Heart left ventricle (tissue), 16 donors: Measurements from ENCODE around the gene TM9SF4. TPM values are rescaled to one million over a fixed set of nuclear protein-coding genes. Genes with fewer than 3 reads are reported as not detected.
A peak's percentile ranks its signal among the peaks of the same experiment; 100 is the strongest.
"Not testable (repeated sequence)": the region's sequence is repeated elsewhere in the genome, so short reads cannot be mapped to it uniquely, and the experiment has no call there.

Experiments
- ATAC-seq, 4 donors: fragments of 200-7000 bp; cut with Tn5 transposase; one replicate each; pipeline ENCODE4 v1.9.1; 2020 to 2022; ENCODE audit warnings: moderate library complexity in 4 of 4, mild to moderate bottlenecking in 3 of 4, moderate number of reproducible peaks in 1 of 4
- DNase-seq, 5 donors: peaks; one replicate each; pipeline ENCODE4 v3.0.0-alpha.2; 2020
- H3K27ac ChIP-seq, 12 donors: fragments of 200-600 bp; sonication (generic) in 4 of 12; one replicate each; pipeline versions ENCODE4 v1.5.0 to v1.8.0; 2016 to 2022; ENCODE audit warnings: mild to moderate bottlenecking in 2 of 12
- H3K27me3 ChIP-seq, 9 donors: fragments of 200-600 bp; sonication (generic) in 2 of 9; one replicate each; pipeline versions ENCODE4 v1.5.1 to v1.8.0; 2016 to 2022; ENCODE audit warnings: mild to moderate bottlenecking in 3 of 9
- H3K36me3 ChIP-seq, 9 donors: fragments of 200-600 bp; sonication (generic) in 2 of 9; one replicate each; pipeline versions ENCODE4 v1.5.0 to v1.8.0; 2018 to 2022; ENCODE audit warnings: mild to moderate bottlenecking in 2 of 9
- H3K4me1 ChIP-seq, 12 donors: fragments of 200-600 bp; sonication (generic) in 4 of 12; one replicate each; pipeline versions ENCODE4 v1.5.0 to v1.8.0; 2016 to 2022; ENCODE audit warnings: mild to moderate bottlenecking in 3 of 12
- H3K4me3 ChIP-seq, 12 donors: fragments of 200-600 bp; sonication (generic) in 4 of 12; one replicate each; pipeline versions ENCODE4 v1.5.0 to v1.8.0; 2017 to 2022; ENCODE audit warnings: mild to moderate bottlenecking in 9 of 12, moderate library complexity in 4 of 12
- H3K9me3 ChIP-seq, 12 donors: fragments of 200-600 bp; sonication (generic) in 4 of 12; one replicate each; pipeline versions ENCODE4 v1.5.0 to v1.8.0; 2016 to 2022; ENCODE audit warnings: mild to moderate bottlenecking in 1 of 12
- CTCF ChIP-seq, 12 donors: fragments of 200-600 bp; sonication (generic) in 4 of 12; IDR thresholded peaks; one replicate each; pipeline versions ENCODE4 v1.5.0 to v1.8.0; 2018 to 2022; ENCODE audit warnings: antibody characterized with exemption in 12 of 12, mild to moderate bottlenecking in 5 of 12
- POLR2A ChIP-seq, 2 donors: fragments of 450-650 bp; IDR thresholded peaks; one replicate each; pipeline ENCODE4 v1.6.1; 2017; ENCODE audit warnings: antibody characterized with exemption in 2 of 2, mild to moderate bottlenecking in 2 of 2, moderate library complexity in 2 of 2
- WGBS, 4 donors: extraction: QIAGEN DNeasy Blood & Tissue Kit in 2 of 4; methylation state at CpG; one replicate each; pipeline versions ENCODE4 v1.1.5 to v1.1.7; 2013 to 2018; 5-methylcytosine and 5-hydroxymethylcytosine counted together
- intact Hi-C, 10 donors: fragments of 100-400 bp; cut with DNase I; formaldehyde crosslinking; loops; one replicate each; pipeline versions ENCODE4 v1.11.1 to v1.14.2; 2022
- polyA plus RNA-seq, 2 donors: library from polyadenylated mRNA; stranded (reverse); fragments of 200-250 nt; gene quantifications; one replicate each; pipeline ENCODE4 v1.2.3, GENCODE V29; 2013
- total RNA-seq, 9 donors: library from RNA; depleted of rRNA in 2 of 9; stranded (reverse); fragments of >200 nt in 2 of 9; fragmentation: NEBNext Ultra II Directional in 3 of 9; extraction: Animal tissue kit (Norgen Biotek cat#: 25700) in 3 of 9; gene quantifications; one replicate each; pipeline versions ENCODE4 v1.1.0 to v1.2.4, GENCODE V29; 2016 to 2023
- donor health status: ischemic (EF 13 %, LVEDD 7.1; RV severe dilation, severe dysfunction).
- donor health status: healthy with polysubstance abuse.
- donor health status: DM: no; HTN: yes; CAD: no.
- donor health status: DM: no; HTN: no; CAD: no.
- donor health status: ischemic (EF 25% LVEDD 6.9; RV normal size, moderate dysfunction).
- donor health status: ischemic (EF 25% LVEDD 5.7; RV mildly dilated, moderate dysfunction).
- donor health status: healthy.
- donor health status: DM: yes; HTN: yes; CAD: no.
- donor health status: ischemic (EF 35%, LVEDD 5.7; RV mildly dilated, moderate dysfunction).
- donor health status: nonischemic (EF 11% LVEDD 7.7; RV severe dilation, severe dysfunction).
- donor health status: DM: yes; HTN: yes; CAD: no.
- donor health status: PGD.
- donor health status: ischemic (EF 29% LVEDD 5.4; RV normal size, mild dysfunction).
- donor health status: nonischemic (EF 23%, LVEDD 6.1; RV moderate dilation, normal function).

The TM9SF4 gene
- total and polyA plus RNA-seq, 11 donors = 15.7 to 37.9 (median 28.8) TPM

GRCh38 chr20:32168184-32168910 lies 58.8 kb downstream of the TM9SF4 start:
- Histone ChIP-seq H3K27ac (no peak overlapping the region), H3K36me3 (peaks cover 0 to 43% (median 35%) of the 10 kb centered on the region in 9 donors), H3K4me3 (no peak overlapping the region), H3K27me3 (no peaks in the 10 kb centered on the region), H3K9me3 (no peaks in the 10 kb centered on the region), H3K4me1 (peaks cover 0 to 13% (median 2%) of the 10 kb centered on the region in 12 donors)
- ATAC-seq (peak in 1 of 4 donors; percentile 9), DNase-seq (no peak)
- intact Hi-C loops = no loop called here
- TF ChIP-seq POLR2A (IDR thresholded peaks at IDR 0.05) (no peak), CTCF (IDR thresholded peaks at IDR 0.05) (no peak)
- WGBS, 4 donors = 59 to 76% (median 65%) methylated on average over 2 of the region's 2 CpGs

- H3K9me3 ChIP-seq, H3K27ac ChIP-seq, H3K4me1 ChIP-seq, H3K27me3 ChIP-seq, intact Hi-C loops, ATAC-seq, H3K36me3 ChIP-seq, DNase-seq, H3K4me3 ChIP-seq: not testable (repeated sequence)
- WGBS, 4 donors = 89 to 95% (median 93%) methylated on average over 7 of the region's 7 CpGs
Measured at GRCh38 chr20:32177696-32178095, 68.2 kb downstream of the TM9SF4 start.

- TF ChIP-seq POLR2A (IDR thresholded peaks at IDR 0.05) (no peak), CTCF (IDR thresholded peaks at IDR 0.05) (no peak)
- H3K27ac ChIP-seq = no peak overlapping the region
- ATAC-seq = no peak
- no peaks in the 10 kb centered on the region for H3K4me1 ChIP-seq
- H3K27me3 ChIP-seq = no peaks in the 10 kb centered on the region
- H3K9me3 ChIP-seq = no peaks in the 10 kb centered on the region
- peaks cover 0 to 3% (median 0%) of the 10 kb centered on the region in 9 donors for H3K36me3 ChIP-seq
- no peak overlapping the region for H3K4me3 ChIP-seq
- intact Hi-C loops = no loop called here
- DNase-seq = no peak
- WGBS, 4 donors = 82 to 95% (median 90%) methylated on average over 2 of the region's 2 CpGs
Measured at GRCh38 chr20:32179515-32179914, 70.0 kb downstream of the TM9SF4 start.

- no peak for TF ChIP-seq CTCF (IDR thresholded peaks at IDR 0.05)
- TF ChIP-seq POLR2A (IDR thresholded peaks at IDR 0.05) = no peak
- intact Hi-C loops = no loop called here
- no peak overlapping the region for H3K27ac ChIP-seq
- H3K4me3 ChIP-seq = no peak overlapping the region
- no peaks in the 10 kb centered on the region for H3K9me3 ChIP-seq
- 93 to 96% (median 94%) methylated on average over 4 of the region's 4 CpGs for WGBS, 4 donors
- peaks cover 0 to 3% (median 0%) of the 10 kb centered on the region in 9 donors for H3K36me3 ChIP-seq
- DNase-seq (no peak), ATAC-seq (no peak)
- no peaks in the 10 kb centered on the region for H3K4me1 ChIP-seq
- H3K27me3 ChIP-seq = no peaks in the 10 kb centered on the region
Measured at GRCh38 chr20:32179934-32180333, 70.4 kb downstream of the TM9SF4 start.

- intact Hi-C loops = no loop called here
Measured at GRCh38 chr20:32181606-32182005, 72.1 kb downstream of the TM9SF4 start.

More at GRCh38 chr20:32181606-32182005, 72.1 kb downstream of the TM9SF4 start:
- no peak for DNase-seq
- 95 to 100% (median 98%) methylated on average over 2 of the region's 2 CpGs for WGBS, 4 donors
- no peaks in the 10 kb centered on the region for H3K27me3 ChIP-seq
- H3K36me3 ChIP-seq = peaks cover 0 to 3% (median 0%) of the 10 kb centered on the region in 9 donors
- no peak overlapping the region for H3K27ac ChIP-seq
- no peak overlapping the region for H3K4me3 ChIP-seq
- ATAC-seq = no peak
- no peak for TF ChIP-seq CTCF (IDR thresholded peaks at IDR 0.05)
- TF ChIP-seq POLR2A (IDR thresholded peaks at IDR 0.05) = no peak
- no peaks in the 10 kb centered on the region for H3K4me1 ChIP-seq
- H3K9me3 ChIP-seq = no peaks in the 10 kb centered on the region
